Measurements from ENCODE around the gene PKD2. TPM values are rescaled to one million over a fixed set of nuclear protein-coding genes. Genes with fewer than 3 reads are reported as not detected.

PKD2 gene
- polyA plus RNA-seq, 1 donor from 2014 or later: 54.8 TPM

DNA sequence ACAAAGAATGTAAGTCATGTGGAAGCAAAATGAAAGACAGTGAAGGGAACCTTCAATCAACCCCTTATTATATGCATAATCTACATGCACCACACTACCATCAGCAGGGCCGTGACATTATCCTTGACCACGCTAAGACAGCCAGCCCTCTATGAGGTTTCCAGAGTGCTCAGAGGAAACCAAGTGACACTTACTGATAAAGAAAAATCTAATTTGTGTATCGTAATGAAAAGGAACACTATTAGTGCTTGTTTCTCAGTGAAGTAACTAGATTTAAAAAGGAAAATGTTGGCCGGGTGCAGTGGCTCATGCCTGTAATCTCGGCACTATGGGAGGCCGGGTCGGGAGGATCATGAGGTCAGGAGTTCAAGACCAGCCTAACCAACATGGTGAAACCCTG is 94.6 kb downstream of the PKD2 start:
- Histone ChIP-seq H4K20me1 (ENCODE audit: insufficient read depth) (no peaks in the 10 kb centered on the region), H3K9me3 (ENCODE audit: low read length) (no peaks in the 10 kb centered on the region), H3K79me2 (replicated peaks; ENCODE audit: insufficient read depth, low read length) (no peaks in the 10 kb centered on the region), H3K9ac (ENCODE audit: low read length) (no peak overlapping the region), H3K9me2 (ENCODE audit: insufficient read depth, low read length) (no peaks in the 10 kb centered on the region), H3K4me2 (ENCODE audit: low read length) (no peak overlapping the region), H3K4me3 (ENCODE audit: low read length) (no peak overlapping the region), H3K27ac (ENCODE audit: low read length) (no peak overlapping the region), H3K27me3 (ENCODE audit: insufficient read depth, low read depth, low read length) (no peaks in the 10 kb centered on the region), H3F3A (ENCODE audit: insufficient read depth, low read length, poor library complexity, severe bottlenecking) (no peaks in the 10 kb centered on the region), H3K36me3 (ENCODE audit: insufficient read depth, low read length) (no peaks in the 10 kb centered on the region), H2AFZ (ENCODE audit: low read depth, low read length) (no peak overlapping the region)
- TF ChIP-seq POLR2AphosphoS5 (IDR thresholded peaks at IDR 0.05): no peak
- TF ChIP-seq EZH2 (IDR thresholded peaks at IDR 0.05; ENCODE audit: borderline replicate concordance, insufficient read depth, low read length, poor library complexity, severe bottlenecking): no peak
- TF ChIP-seq, protein P1, sequence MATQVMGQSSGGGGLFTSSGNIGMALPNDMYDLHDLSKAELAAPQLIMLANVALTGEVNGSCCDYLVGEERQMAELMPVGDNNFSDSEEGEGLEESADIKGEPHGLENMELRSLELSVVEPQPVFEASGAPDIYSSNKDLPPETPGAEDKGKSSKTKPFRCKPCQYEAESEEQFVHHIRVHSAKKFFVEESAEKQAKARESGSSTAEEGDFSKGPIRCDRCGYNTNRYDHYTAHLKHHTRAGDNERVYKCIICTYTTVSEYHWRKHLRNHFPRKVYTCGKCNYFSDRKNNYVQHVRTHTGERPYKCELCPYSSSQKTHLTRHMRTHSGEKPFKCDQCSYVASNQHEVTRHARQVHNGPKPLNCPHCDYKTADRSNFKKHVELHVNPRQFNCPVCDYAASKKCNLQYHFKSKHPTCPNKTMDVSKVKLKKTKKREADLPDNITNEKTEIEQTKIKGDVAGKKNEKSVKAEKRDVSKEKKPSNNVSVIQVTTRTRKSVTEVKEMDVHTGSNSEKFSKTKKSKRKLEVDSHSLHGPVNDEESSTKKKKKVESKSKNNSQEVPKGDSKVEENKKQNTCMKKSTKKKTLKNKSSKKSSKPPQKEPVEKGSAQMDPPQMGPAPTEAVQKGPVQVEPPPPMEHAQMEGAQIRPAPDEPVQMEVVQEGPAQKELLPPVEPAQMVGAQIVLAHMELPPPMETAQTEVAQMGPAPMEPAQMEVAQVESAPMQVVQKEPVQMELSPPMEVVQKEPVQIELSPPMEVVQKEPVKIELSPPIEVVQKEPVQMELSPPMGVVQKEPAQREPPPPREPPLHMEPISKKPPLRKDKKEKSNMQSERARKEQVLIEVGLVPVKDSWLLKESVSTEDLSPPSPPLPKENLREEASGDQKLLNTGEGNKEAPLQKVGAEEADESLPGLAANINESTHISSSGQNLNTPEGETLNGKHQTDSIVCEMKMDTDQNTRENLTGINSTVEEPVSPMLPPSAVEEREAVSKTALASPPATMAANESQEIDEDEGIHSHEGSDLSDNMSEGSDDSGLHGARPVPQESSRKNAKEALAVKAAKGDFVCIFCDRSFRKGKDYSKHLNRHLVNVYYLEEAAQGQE (IDR thresholded peaks at IDR 0.05; ENCODE audit: borderline replicate concordance): no peak
- TF ChIP-seq RAD21 (conservative IDR thresholded peaks at IDR 0.05): no peak
- TF ChIP-seq, protein P2, sequence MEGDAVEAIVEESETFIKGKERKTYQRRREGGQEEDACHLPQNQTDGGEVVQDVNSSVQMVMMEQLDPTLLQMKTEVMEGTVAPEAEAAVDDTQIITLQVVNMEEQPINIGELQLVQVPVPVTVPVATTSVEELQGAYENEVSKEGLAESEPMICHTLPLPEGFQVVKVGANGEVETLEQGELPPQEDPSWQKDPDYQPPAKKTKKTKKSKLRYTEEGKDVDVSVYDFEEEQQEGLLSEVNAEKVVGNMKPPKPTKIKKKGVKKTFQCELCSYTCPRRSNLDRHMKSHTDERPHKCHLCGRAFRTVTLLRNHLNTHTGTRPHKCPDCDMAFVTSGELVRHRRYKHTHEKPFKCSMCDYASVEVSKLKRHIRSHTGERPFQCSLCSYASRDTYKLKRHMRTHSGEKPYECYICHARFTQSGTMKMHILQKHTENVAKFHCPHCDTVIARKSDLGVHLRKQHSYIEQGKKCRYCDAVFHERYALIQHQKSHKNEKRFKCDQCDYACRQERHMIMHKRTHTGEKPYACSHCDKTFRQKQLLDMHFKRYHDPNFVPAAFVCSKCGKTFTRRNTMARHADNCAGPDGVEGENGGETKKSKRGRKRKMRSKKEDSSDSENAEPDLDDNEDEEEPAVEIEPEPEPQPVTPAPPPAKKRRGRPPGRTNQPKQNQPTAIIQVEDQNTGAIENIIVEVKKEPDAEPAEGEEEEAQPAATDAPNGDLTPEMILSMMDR (IDR thresholded peaks at IDR 0.05; ENCODE audit: poor library complexity, severe bottlenecking): no peak
- no peak for TF ChIP-seq SMC3 (conservative IDR thresholded peaks at IDR 0.05; ENCODE audit: poor library complexity)
- no peak for TF ChIP-seq TAF1 (IDR thresholded peaks at IDR 0.05; ENCODE audit: low read depth)
- TF ChIP-seq EP300 (conservative IDR thresholded peaks at IDR 0.05; ENCODE audit: poor library complexity, severe bottlenecking): no peak
- TF ChIP-seq MXI1 (conservative IDR thresholded peaks at IDR 0.05; ENCODE audit: poor library complexity, severe bottlenecking): no peak

DNA sequence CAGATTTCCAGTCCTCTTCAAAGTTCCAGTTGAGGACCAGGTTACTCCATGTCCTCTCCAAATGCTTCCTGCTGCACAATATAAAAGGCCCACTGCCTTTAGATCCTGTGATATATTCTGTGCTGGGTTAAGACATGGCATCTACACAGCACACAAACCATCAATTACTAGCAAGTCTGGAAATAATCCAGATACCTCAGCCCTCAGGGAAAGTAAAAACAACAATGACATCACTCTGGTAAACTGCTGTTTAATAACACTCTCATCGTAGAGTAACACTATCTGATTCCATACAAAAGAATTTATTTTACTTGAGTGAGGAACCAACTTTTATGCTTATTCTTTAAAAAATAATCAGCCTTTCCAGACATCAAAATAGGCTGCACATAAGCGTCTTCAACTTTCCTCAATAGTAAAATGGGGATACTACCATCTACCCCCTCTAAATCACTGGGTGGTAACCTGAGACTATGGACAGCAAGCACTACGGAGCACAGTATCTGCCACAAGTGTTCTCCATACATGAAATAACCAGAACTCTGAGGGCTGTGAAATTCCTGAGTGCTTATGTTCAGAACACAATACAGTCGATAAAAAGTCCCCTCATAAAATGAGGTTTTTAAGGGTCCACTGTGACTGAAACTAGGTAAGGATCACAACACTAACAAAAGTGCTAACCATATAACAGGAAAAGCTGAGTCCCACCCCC is 97.6 kb downstream of the PKD2 start:
- Histone ChIP-seq H3K36me3 (ENCODE audit: insufficient read depth, low read length) (no peaks in the 10 kb centered on the region), H4K20me1 (ENCODE audit: insufficient read depth) (no peaks in the 10 kb centered on the region), H3K9me2 (ENCODE audit: insufficient read depth, low read length) (no peaks in the 10 kb centered on the region), H2AFZ (ENCODE audit: low read depth, low read length) (no peak overlapping the region), H3K27ac (ENCODE audit: low read length) (no peak overlapping the region), H3K9ac (ENCODE audit: low read length) (no peak overlapping the region), H3F3A (ENCODE audit: insufficient read depth, low read length, poor library complexity, severe bottlenecking) (no peaks in the 10 kb centered on the region), H3K4me2 (ENCODE audit: low read length) (no peak overlapping the region), H3K9me3 (ENCODE audit: low read length) (no peaks in the 10 kb centered on the region), H3K79me2 (replicated peaks; ENCODE audit: insufficient read depth, low read length) (no peaks in the 10 kb centered on the region), H3K4me3 (ENCODE audit: low read length) (no peak overlapping the region), H3K27me3 (ENCODE audit: insufficient read depth, low read depth, low read length) (no peaks in the 10 kb centered on the region)
- TF ChIP-seq RAD21 (conservative IDR thresholded peaks at IDR 0.05): no peak
- no peak for TF ChIP-seq POLR2AphosphoS5 (IDR thresholded peaks at IDR 0.05)
- TF ChIP-seq TAF1 (IDR thresholded peaks at IDR 0.05; ENCODE audit: low read depth): no peak
- no peak for TF ChIP-seq SMC3 (conservative IDR thresholded peaks at IDR 0.05; ENCODE audit: poor library complexity)
- TF ChIP-seq, protein P2 (IDR thresholded peaks at IDR 0.05; ENCODE audit: poor library complexity, severe bottlenecking): no peak
- no peak for TF ChIP-seq MXI1 (conservative IDR thresholded peaks at IDR 0.05; ENCODE audit: poor library complexity, severe bottlenecking)
- no peak for TF ChIP-seq EP300 (conservative IDR thresholded peaks at IDR 0.05; ENCODE audit: poor library complexity, severe bottlenecking)
- TF ChIP-seq EZH2 (IDR thresholded peaks at IDR 0.05; ENCODE audit: borderline replicate concordance, insufficient read depth, low read length, poor library complexity, severe bottlenecking): no peak
- TF ChIP-seq, protein P1 (IDR thresholded peaks at IDR 0.05; ENCODE audit: borderline replicate concordance): no peak

Measured in neural cell (in vitro differentiated cells).